Measurements from ENCODE around the gene MRPL37. TPM values are rescaled to one million over a fixed set of nuclear protein-coding genes. Genes with fewer than 3 reads are reported as not detected.
"Not testable (repeated sequence)": the region's sequence is repeated elsewhere in the genome, so short reads cannot be mapped to it uniquely, and the experiment has no call there.

Gene MRPL37
- total RNA-seq, 2 donors from 2014 or later = 73.7 to 91.5 TPM

GRCh38 chr1:54200519-54200997, 591 bp downstream of the MRPL37 start:
- no peak for DNase-seq (ENCODE audit: low spot score)
- intact Hi-C loops (cut with DNase I) = no loop called here
- peak overlapping the region; percentile 72 to 75 for H3K4me3 ChIP-seq
- H3K4me1 ChIP-seq (replicated peaks) = peaks cover 3% of the 10 kb centered on the region
- H3K36me3 ChIP-seq = no peaks in the 10 kb centered on the region
- TF ChIP-seq POLR2A (IDR thresholded peaks at IDR 0.05) (no peak), POLR2AphosphoS5 (IDR thresholded peaks at IDR 0.05) (no peak)
- TF ChIP-seq, protein P1, sequence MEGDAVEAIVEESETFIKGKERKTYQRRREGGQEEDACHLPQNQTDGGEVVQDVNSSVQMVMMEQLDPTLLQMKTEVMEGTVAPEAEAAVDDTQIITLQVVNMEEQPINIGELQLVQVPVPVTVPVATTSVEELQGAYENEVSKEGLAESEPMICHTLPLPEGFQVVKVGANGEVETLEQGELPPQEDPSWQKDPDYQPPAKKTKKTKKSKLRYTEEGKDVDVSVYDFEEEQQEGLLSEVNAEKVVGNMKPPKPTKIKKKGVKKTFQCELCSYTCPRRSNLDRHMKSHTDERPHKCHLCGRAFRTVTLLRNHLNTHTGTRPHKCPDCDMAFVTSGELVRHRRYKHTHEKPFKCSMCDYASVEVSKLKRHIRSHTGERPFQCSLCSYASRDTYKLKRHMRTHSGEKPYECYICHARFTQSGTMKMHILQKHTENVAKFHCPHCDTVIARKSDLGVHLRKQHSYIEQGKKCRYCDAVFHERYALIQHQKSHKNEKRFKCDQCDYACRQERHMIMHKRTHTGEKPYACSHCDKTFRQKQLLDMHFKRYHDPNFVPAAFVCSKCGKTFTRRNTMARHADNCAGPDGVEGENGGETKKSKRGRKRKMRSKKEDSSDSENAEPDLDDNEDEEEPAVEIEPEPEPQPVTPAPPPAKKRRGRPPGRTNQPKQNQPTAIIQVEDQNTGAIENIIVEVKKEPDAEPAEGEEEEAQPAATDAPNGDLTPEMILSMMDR (IDR thresholded peaks at IDR 0.05) = no peak
- 2% methylated on average over 15 of the region's 15 CpGs for WGBS
- peak overlapping the region; percentile 49 to 72 for H3K27ac ChIP-seq
- H3K27me3 ChIP-seq (replicated peaks; ENCODE audit: insufficient read depth) = no peaks in the 10 kb centered on the region
- no peaks in the 10 kb centered on the region for H3K9me3 ChIP-seq

GRCh38 chr1:54204199-54204598, 4.2 kb downstream of the MRPL37 start:
- H3K36me3 ChIP-seq = no peaks in the 10 kb centered on the region
- TF ChIP-seq, protein P1 (IDR thresholded peaks at IDR 0.05) = no peak
- TF ChIP-seq POLR2AphosphoS5 (IDR thresholded peaks at IDR 0.05) (no peak), POLR2A (IDR thresholded peaks at IDR 0.05) (no peak)
- H3K27me3 ChIP-seq (replicated peaks; ENCODE audit: insufficient read depth) = no peaks in the 10 kb centered on the region
- H3K27ac ChIP-seq = no peak overlapping the region
- no peaks in the 10 kb centered on the region for H3K9me3 ChIP-seq
- no peak overlapping the region for H3K4me3 ChIP-seq
- H3K4me1 ChIP-seq (replicated peaks) = peaks cover 3% of the 10 kb centered on the region
- WGBS = 80% methylated on average over 7 of the region's 7 CpGs
- no peak for DNase-seq (ENCODE audit: low spot score)
- intact Hi-C loops (cut with DNase I) = no loop called here

DNA sequence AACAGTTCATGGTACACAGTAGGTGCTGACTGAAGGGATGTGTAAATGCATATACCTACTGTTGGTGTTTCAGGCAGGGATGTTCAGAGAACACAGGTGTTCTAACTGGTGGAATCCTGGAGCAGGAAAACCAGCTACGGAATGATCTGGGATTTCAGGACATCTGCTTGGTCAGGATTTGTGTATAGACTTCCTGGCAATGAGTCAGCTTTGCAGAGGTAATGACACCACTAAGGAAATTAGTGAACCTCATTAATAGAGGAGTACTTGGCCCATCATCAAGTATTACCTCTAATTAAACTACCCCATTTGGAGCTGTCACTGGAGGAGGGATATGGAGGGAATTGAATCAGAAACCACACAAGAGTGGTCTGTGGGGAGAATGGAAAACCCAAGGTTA, 7.3 kb downstream of the MRPL37 start:
- Histone ChIP-seq H3K27ac (no peak overlapping the region), H3K36me3 (peaks cover 0 to 12% of the 10 kb centered on the region in 2 donors), H3K27me3 (replicated peaks; ENCODE audit: insufficient read depth) (no peaks in the 10 kb centered on the region), H3K4me3 (no peak overlapping the region), H3K4me1 (replicated peaks) (no peaks in the 10 kb centered on the region), H3K9me3 (no peaks in the 10 kb centered on the region)
- whole genome bisulfite sequencing = 90% methylated on average over 1 of the region's 1 CpG
- DNase-seq (ENCODE audit: low spot score) = no peak
- TF ChIP-seq POLR2AphosphoS5 (IDR thresholded peaks at IDR 0.05) (no peak), POLR2A (IDR thresholded peaks at IDR 0.05) (no peak)
- TF ChIP-seq, protein P1 (IDR thresholded peaks at IDR 0.05) = no peak
- intact Hi-C loops (cut with DNase I) = no loop called here

GRCh38 chr1:54207896-54208295, 7.9 kb downstream of the MRPL37 start:
- H3K4me3 ChIP-seq; H3K27me3 ChIP-seq (replicated peaks; ENCODE audit: insufficient read depth); H3K9me3 ChIP-seq; intact Hi-C loops (cut with DNase I); H3K27ac ChIP-seq; DNase-seq (ENCODE audit: low spot score); H3K4me1 ChIP-seq (replicated peaks): not testable (repeated sequence)
- peaks cover 4 to 17% of the 10 kb centered on the region in 2 donors for H3K36me3 ChIP-seq
- 62% methylated on average over 4 of the region's 4 CpGs for WGBS

DNA sequence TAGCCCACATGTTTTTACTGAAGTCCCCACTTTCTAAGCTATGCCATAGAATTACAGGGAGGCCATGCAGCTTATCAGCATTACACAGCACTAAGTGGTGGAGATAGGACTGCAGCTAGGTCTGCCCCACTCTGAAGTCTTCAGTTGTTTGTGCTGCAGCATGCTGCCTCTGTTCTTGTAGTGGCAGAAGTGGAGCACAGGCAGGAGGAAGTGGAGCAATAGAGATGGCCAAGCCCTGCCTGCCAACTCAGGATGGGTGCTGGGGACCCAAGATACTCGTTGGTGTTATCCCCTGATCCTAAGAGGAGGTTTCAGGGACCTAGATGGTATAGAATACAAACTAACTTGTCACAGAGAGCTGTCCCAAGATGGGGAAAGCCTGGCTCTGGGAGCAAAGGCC, 12.9 kb downstream of the MRPL37 start:
- peaks cover 17 to 49% of the 10 kb centered on the region in 2 donors for H3K36me3 ChIP-seq
- DNase-seq (ENCODE audit: low spot score) = no peak
- 54% methylated on average over 1 of the region's 1 CpG for WGBS
- TF ChIP-seq, protein P1 (IDR thresholded peaks at IDR 0.05) = no peak
- no peak for TF ChIP-seq POLR2AphosphoS5 (IDR thresholded peaks at IDR 0.05)
- TF ChIP-seq POLR2A (IDR thresholded peaks at IDR 0.05) = no peak
- intact Hi-C loops (cut with DNase I) = no loop called here
- no peaks in the 10 kb centered on the region for H3K4me1 ChIP-seq (replicated peaks)
- H3K9me3 ChIP-seq = no peaks in the 10 kb centered on the region
- no peak overlapping the region for H3K4me3 ChIP-seq
- no peaks in the 10 kb centered on the region for H3K27me3 ChIP-seq (replicated peaks; ENCODE audit: insufficient read depth)
- H3K27ac ChIP-seq = no peak overlapping the region

Measured in prostate gland (tissue), 2 donors.